OCI-LY7 (cell line): ENCODE data around the gene UBE2E1. TPM values are rescaled to one million over a fixed set of nuclear protein-coding genes. Genes with fewer than 3 reads are reported as not detected.

Experiments used
- BruUV-seq: library from RNA; stranded (reverse); fragments of 400-500 nt; replicated peaks from 2 replicates; lab custom pipeline; 2021; lab: Mats Ljungman, UMichigan
- CTCF ChIA-PET: fragments of 300-600 bp; sonication (Branson Sonifier 250); formaldehyde crosslinking; loops from one replicate; lab custom pipeline; 2022; ENCODE audit warnings: antibody characterized with exemption; ENCODE audit not compliant: unreplicated experiment; lab: Charles Lee
- POLR2A ChIA-PET: fragments of 300-600 bp; sonication (Branson Sonifier 250); formaldehyde crosslinking; loops from one replicate; lab custom pipeline; 2022; ENCODE audit warnings: antibody characterized with exemption; lab: Charles Lee
- DNase-seq: peaks from one replicate; pipeline ENCODE4 v3.0.0-alpha.2; 2015; ENCODE audit warnings: low spot score
- H2AFZ ChIP-seq: fragments of 200-600 bp; sonication (generic), shearing (Covaris generic); 2 replicates; pipeline ENCODE4 v1.6.1; 2014; ENCODE audit warnings: mild to moderate bottlenecking, antibody characterized with exemption, low read length, moderate library complexity
- H3K27ac ChIP-seq: fragments of 200-600 bp; sonication (generic); 2 replicates; pipeline ENCODE4 v1.5.1; 2014; ENCODE audit warnings: mixed run types, low read depth, mild to moderate bottlenecking, moderate library complexity, low read length, inconsistent platforms; ENCODE audit not compliant: poor library complexity, severe bottlenecking
- H3K36me3 ChIP-seq: fragments of 200-600 bp; sonication (generic); 2 replicates; pipeline ENCODE4 v1.6.1; 2014; ENCODE audit warnings: mild to moderate bottlenecking, antibody characterized with exemption, low read length, moderate library complexity, mixed read lengths; ENCODE audit not compliant: insufficient read depth
- H3K4me1 ChIP-seq: fragments of 200-600 bp; sonication (generic); 2 replicates; pipeline ENCODE4 v1.5.1; 2014; ENCODE audit warnings: mild to moderate bottlenecking, low read length; ENCODE audit not compliant: insufficient read depth, poor library complexity, severe bottlenecking
- H3K4me2 ChIP-seq: fragments of 200-600 bp; sonication (generic); 2 replicates; pipeline ENCODE4 v1.6.1; 2014; ENCODE audit warnings: mild to moderate bottlenecking, low read length
- H3K4me3 ChIP-seq: fragments of 200-600 bp; sonication (generic); 2 replicates; pipeline ENCODE4 v1.5.1; 2014; ENCODE audit warnings: mild to moderate bottlenecking, low read depth, low read length; ENCODE audit not compliant: poor library complexity, severe bottlenecking
- H3K79me2 ChIP-seq: fragments of 200-600 bp; sonication (generic); 2 replicates; pipeline ENCODE4 v1.6.1; 2016; ENCODE audit warnings: low read depth, mild to moderate bottlenecking, low read length, moderate library complexity, mixed read lengths; ENCODE audit not compliant: insufficient read depth
- H3K9me2 ChIP-seq: fragments of 200-600 bp; sonication (generic); 2 replicates; pipeline ENCODE4 v1.6.1; 2016; ENCODE audit warnings: mild to moderate bottlenecking, low read length, mixed read lengths; ENCODE audit not compliant: insufficient read depth
- H3K9me3 ChIP-seq: fragments of 200-600 bp; sonication (generic); 2 replicates; pipeline ENCODE4 v1.6.1; 2014; ENCODE audit warnings: mild to moderate bottlenecking, mixed run types, low read length, mixed read lengths
- H4K20me1 ChIP-seq: fragments of 200-600 bp; sonication (generic); 2 replicates; pipeline ENCODE4 v1.6.1; 2014; ENCODE audit warnings: mild to moderate bottlenecking, antibody characterized with exemption, low read length, moderate library complexity, mixed read lengths; ENCODE audit not compliant: insufficient read depth
- CTCF ChIP-seq: fragments of 200-600 bp; sonication (generic); conservative IDR thresholded peaks from 2 replicates; pipeline ENCODE4 v1.5.1; 2014; ENCODE audit warnings: mild to moderate bottlenecking, antibody characterized with exemption, low read length, moderate library complexity, mixed read lengths
- EZH2phosphoT487 ChIP-seq: fragments of 200-600 bp; sonication (generic); IDR thresholded peaks from 2 replicates; pipeline ENCODE4 v1.6.1; 2018; ENCODE audit warnings: low read depth, borderline replicate concordance, mild to moderate bottlenecking, mixed run types, antibody characterized with exemption, low read length, moderate library complexity, mixed read lengths
- intact Hi-C: fragments of 100-400 bp; cut with micrococcal nuclease; formaldehyde crosslinking; loops from one replicate; pipeline ENCODE4 v1.10.0; 2022; ENCODE audit not compliant: unreplicated experiment
- total RNA-seq, 2 experiments: library from RNA; depleted of rRNA in 1 of 2; stranded (reverse); fragments of >200 nt in 1 of 2; shearing (Covaris generic) in 1 of 2; gene quantifications; 2 replicates each; pipeline ENCODE4 v1.2.3, GENCODE V29; 2014 to 2022

UBE2E1 gene
- total RNA-seq, 2 experiments from 2014 or later, result 126 to 142 TPM

GRCh38 chr3:23820888-23821287, 15.1 kb downstream of the UBE2E1 start:
- POLR2A ChIA-PET, result no interaction called here
- BruUV-seq, result no TSS peak

DNA sequence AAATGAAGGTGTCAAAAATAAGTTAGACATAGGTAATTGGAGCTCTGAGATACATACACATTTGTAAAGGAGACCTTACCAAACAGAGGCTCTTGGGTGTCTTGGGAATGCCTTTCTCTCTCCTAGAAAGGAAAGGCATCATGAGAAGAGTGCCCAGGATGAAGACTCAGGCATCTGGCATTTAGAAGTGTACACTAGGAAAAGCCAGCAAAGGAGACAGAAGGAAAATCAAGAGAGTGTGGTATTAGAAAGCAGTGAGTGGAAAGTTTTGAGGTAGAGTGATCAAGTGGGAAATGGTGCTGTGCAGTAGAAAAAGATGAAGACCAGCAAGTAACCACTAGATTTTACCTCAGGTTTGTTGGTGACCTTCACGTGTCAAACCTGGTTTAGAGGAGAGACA, 16.1 kb downstream of the UBE2E1 start:
- H3K27ac ChIP-seq, result no peak overlapping the region
- peaks cover 33% of the 10 kb centered on the region; the same call in 1 of the 2 replicates for H3K79me2 ChIP-seq
- peaks cover 41% of the 10 kb centered on the region for H4K20me1 ChIP-seq
- H3K4me2 ChIP-seq, result no peak overlapping the region
- TF ChIP-seq EZH2phosphoT487, result no peak
- TF ChIP-seq CTCF, result no peak
- H3K36me3 ChIP-seq, result peaks cover 54% of the 10 kb centered on the region
- POLR2A ChIA-PET, result no interaction called here
- H3K4me1 ChIP-seq, result peaks cover 15% of the 10 kb centered on the region
- DNase-seq, result no peak
- H2AFZ ChIP-seq, result no peak overlapping the region
- no peaks in the 10 kb centered on the region for H3K9me3 ChIP-seq
- CTCF ChIA-PET, result no interaction called here
- intact Hi-C loops, result no loop called here
- no peak overlapping the region for H3K4me3 ChIP-seq
- BruUV-seq, result no TSS peak
- no peaks in the 10 kb centered on the region for H3K9me2 ChIP-seq

More at GRCh38 chr3:23820888-23821287, 15.1 kb downstream of the UBE2E1 start:
- DNase-seq, result no peak
- Histone ChIP-seq H2AFZ (no peak overlapping the region), H3K27ac (no peak overlapping the region), H3K9me2 (no peaks in the 10 kb centered on the region), H3K4me2 (no peak overlapping the region), H3K36me3 (peaks cover 54% of the 10 kb centered on the region), H4K20me1 (peaks cover 34% of the 10 kb centered on the region), H3K79me2 (peaks cover 26% of the 10 kb centered on the region; the same call in 1 of the 2 replicates), H3K4me1 (peaks cover 15% of the 10 kb centered on the region), H3K9me3 (no peaks in the 10 kb centered on the region), H3K4me3 (no peak overlapping the region)
- no peak for TF ChIP-seq CTCF
- TF ChIP-seq EZH2phosphoT487, result no peak
- CTCF ChIA-PET, result no interaction called here
- intact Hi-C loops, result no loop called here

DNA sequence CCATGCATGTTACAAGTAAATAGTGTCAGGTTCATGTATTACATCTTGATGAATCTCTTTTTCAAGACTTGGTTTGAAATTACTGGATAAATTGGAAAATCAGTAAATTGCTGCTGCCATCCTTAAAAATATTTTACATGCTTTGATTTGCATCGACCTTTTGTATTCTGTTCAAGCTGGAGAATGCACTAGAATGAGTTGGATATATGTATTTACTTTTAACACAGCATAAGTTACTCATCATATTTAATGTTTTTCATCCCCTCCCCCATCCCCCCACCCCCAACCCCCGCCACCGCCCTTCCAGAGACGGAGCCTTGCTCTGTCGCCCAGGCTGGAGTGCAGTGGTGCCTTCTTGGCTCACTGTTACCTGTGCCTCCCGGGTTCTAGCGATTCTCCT, 16.8 kb downstream of the UBE2E1 start:
- Histone ChIP-seq H3K36me3 (peaks cover 52% of the 10 kb centered on the region), H3K4me3 (no peak overlapping the region), H3K9me2 (no peaks in the 10 kb centered on the region), H4K20me1 (peaks cover 48% of the 10 kb centered on the region), H2AFZ (no peak overlapping the region), H3K9me3 (no peaks in the 10 kb centered on the region), H3K4me1 (peaks cover 15% of the 10 kb centered on the region), H3K27ac (no peak overlapping the region), H3K4me2 (no peak overlapping the region), H3K79me2 (peaks cover 40% of the 10 kb centered on the region; the same call in 1 of the 2 replicates)
- intact Hi-C loops, result no loop called here
- POLR2A ChIA-PET, result interaction anchor here (0.7 kb wide), 1 partner anchor 24 kb away, joined by 3 read pairs; no protein-coding TSS in a partner anchor
- CTCF ChIA-PET, result no interaction called here
- no peak for TF ChIP-seq CTCF
- TF ChIP-seq EZH2phosphoT487, result no peak
- BruUV-seq, result no TSS peak
- no peak for DNase-seq
